H1 (cell line): ENCODE measurements around the gene DPYSL3. TPM values are rescaled to one million over a fixed set of nuclear protein-coding genes. Genes with fewer than 3 reads are reported as not detected.
A peak's percentile ranks its signal among the peaks of the same experiment; 100 is the strongest.

Experiments
- CTCF ChIA-PET: fragments of 300-600 bp; sonication (Branson Sonifier 250); formaldehyde crosslinking; loops from one replicate; lab custom pipeline; 2021; ENCODE audit not compliant: partially characterized antibody; lab: Charles Lee
- POLR2A ChIA-PET: fragments of 300-600 bp; sonication (Branson Sonifier 250); formaldehyde crosslinking; loops from one replicate; lab custom pipeline; 2021; ENCODE audit warnings: inconsistent platforms; ENCODE audit not compliant: partially characterized antibody; lab: Charles Lee
- DNase-seq, 2 experiments: peaks; one replicate each; pipeline versions ENCODE4 v3.0.0 to v3.0.0-alpha.2; 2010 to 2022; ENCODE audit warnings: low spot score in 2 of 2, low read depth in 1 of 2, mixed read lengths in 1 of 2
- FAIRE-seq: peaks from 2 replicates; lab custom pipeline; 2011; peaks lifted over from hg19 to GRCh38; lab: Jason Lieb, UNC
- H2AFZ ChIP-seq: 2 replicates; pipeline ENCODE4 v1.8.1; 2012; ENCODE audit warnings: low read length, inconsistent platforms
- H2AK5ac ChIP-seq: 2 replicates; pipeline ENCODE4 v1.6.1; 2013; ENCODE audit warnings: low read depth, low read length
- H2BK120ac ChIP-seq: replicated peaks from 2 replicates; pipeline ENCODE3; 2013; ENCODE audit warnings: low read depth, low read length, inconsistent platforms
- H2BK12ac ChIP-seq: 2 replicates; pipeline ENCODE4 v1.6.1; 2013; ENCODE audit warnings: low read depth, low read length
- H2BK15ac ChIP-seq: 2 replicates; pipeline ENCODE4 v1.6.1; 2013; ENCODE audit warnings: low read length
- H2BK20ac ChIP-seq: 2 replicates; pipeline ENCODE4 v1.6.1; 2013; ENCODE audit warnings: low read length
- H2BK5ac ChIP-seq: 2 replicates; pipeline ENCODE4 v1.6.1; 2013; ENCODE audit warnings: low read depth, low read length
- H3K14ac ChIP-seq: 2 replicates; pipeline ENCODE4 v1.6.1; 2013; ENCODE audit warnings: inconsistent platforms; ENCODE audit not compliant: insufficient read length
- H3K18ac ChIP-seq: 2 replicates; pipeline ENCODE4 v1.6.1; 2013; ENCODE audit warnings: low read length; ENCODE audit errors: extremely low read depth
- H3K23ac ChIP-seq: 2 replicates; pipeline ENCODE4 v1.6.1; 2013; ENCODE audit warnings: inconsistent platforms; ENCODE audit not compliant: insufficient read length
- H3K23me2 ChIP-seq: 2 replicates; pipeline ENCODE4 v1.6.1; 2013; ENCODE audit warnings: low read depth, low read length
- H3K27ac ChIP-seq: 2 replicates; pipeline ENCODE4 v1.6.1; 2011; ENCODE audit warnings: low read depth, low read length, inconsistent platforms
- H3K27me3 ChIP-seq, 4 experiments: replicated peaks in 1 of 4; 1 replicate in 1 of 4; 2 replicates in 3 of 4; pipeline versions ENCODE4 v1.6.1 to v1.8.1; 2011 to 2013; ENCODE audit warnings: low read length in 3 of 4, mild to moderate bottlenecking in 3 of 4, inconsistent platforms in 2 of 4, mixed read lengths in 2 of 4, moderate library complexity in 1 of 4; ENCODE audit not compliant: control insufficient read depth in 3 of 4, insufficient read depth in 3 of 4; ENCODE audit errors: extremely low read depth in 1 of 4
- H3K36me3 ChIP-seq, 4 experiments: 2 replicates each; pipeline versions ENCODE4 v1.6.1 to v1.8.1; 2011 to 2013; ENCODE audit warnings: mild to moderate bottlenecking in 4 of 4, low read length in 3 of 4, moderate library complexity in 2 of 4, control low read depth in 1 of 4, inconsistent platforms in 1 of 4; ENCODE audit not compliant: insufficient read depth in 4 of 4, control insufficient read depth in 2 of 4
- H3K4ac ChIP-seq: replicated peaks from 2 replicates; pipeline ENCODE3; 2013; ENCODE audit warnings: low read length, low read depth, mixed read lengths, inconsistent platforms; ENCODE audit not compliant: insufficient read length
- H3K4me1 ChIP-seq, 4 experiments: replicated peaks in 1 of 4; 1 replicate in 1 of 4; 2 replicates in 3 of 4; pipeline versions ENCODE4 v1.6.1 to v1.8.1; 2011 to 2013; ENCODE audit warnings: low read length in 3 of 4, inconsistent platforms in 2 of 4, mixed read lengths in 1 of 4; ENCODE audit not compliant: insufficient read depth in 4 of 4, control insufficient read depth in 3 of 4
- H3K4me2 ChIP-seq, 2 experiments: 2 replicates each; pipeline versions ENCODE4 v1.6.1 to v1.8.1; 2011 to 2013; ENCODE audit warnings: low read depth in 2 of 2, low read length in 2 of 2, control low read depth in 1 of 2, inconsistent platforms in 1 of 2, mild to moderate bottlenecking in 1 of 2; ENCODE audit not compliant: insufficient read depth in 1 of 2
- H3K4me3 ChIP-seq, 4 experiments: fragments of 200-600, 300-600 bp in 1 of 4; sonication (generic), shearing (Covaris generic), sonication (Bioruptor Twin) in 1 of 4; 2 replicates each; pipeline versions ENCODE4 v1.5.1 to v1.8.1; 2011 to 2016; ENCODE audit warnings: low read length in 4 of 4, low read depth in 3 of 4, control low read depth in 2 of 4, inconsistent platforms in 2 of 4, mild to moderate bottlenecking in 2 of 4, mixed read lengths in 1 of 4, moderate library complexity in 1 of 4; ENCODE audit not compliant: insufficient read depth in 2 of 4; ENCODE audit errors: extremely low read depth in 1 of 4
- H3K56ac ChIP-seq: replicated peaks from 2 replicates; pipeline ENCODE3; 2013; ENCODE audit warnings: low read depth, mild to moderate bottlenecking, mixed read lengths, low read length, inconsistent platforms; ENCODE audit not compliant: insufficient read length
- H3K79me1 ChIP-seq: 2 replicates; pipeline ENCODE4 v1.6.1; 2013; ENCODE audit warnings: low read depth, low read length, control low read depth
- H3K79me2 ChIP-seq, 2 experiments: 2 replicates each; pipeline versions ENCODE4 v1.6.1 to v1.8.1; 2012 to 2013; ENCODE audit warnings: low read length in 2 of 2, mild to moderate bottlenecking in 2 of 2, inconsistent platforms in 1 of 2; ENCODE audit not compliant: insufficient read depth in 2 of 2, control insufficient read depth in 1 of 2
- H3K9ac ChIP-seq, 4 experiments: replicated peaks in 1 of 4; 1 replicate in 1 of 4; 2 replicates in 3 of 4; pipeline versions ENCODE4 v1.6.1 to v1.8.1; 2011 to 2013; ENCODE audit warnings: low read depth in 3 of 4, low read length in 3 of 4, control low read depth in 2 of 4, mild to moderate bottlenecking in 2 of 4, moderate library complexity in 2 of 4, inconsistent platforms in 1 of 4; ENCODE audit errors: extremely low read depth in 1 of 4
- H3K9me3 ChIP-seq, 2 experiments: 2 replicates each; pipeline versions ENCODE4 v1.6.1 to v1.8.1; 2012 to 2013; ENCODE audit warnings: mild to moderate bottlenecking in 2 of 2, moderate library complexity in 2 of 2, control low read depth in 1 of 2, inconsistent platforms in 1 of 2, low read depth in 1 of 2, low read length in 1 of 2, mixed read lengths in 1 of 2; ENCODE audit not compliant: insufficient read depth in 2 of 2
- H4K20me1 ChIP-seq, 2 experiments: replicated peaks in 1 of 2; 2 replicates each; pipeline versions ENCODE3 to v1.8.1; 2011 to 2013; ENCODE audit warnings: inconsistent platforms in 2 of 2, low read length in 2 of 2, mild to moderate bottlenecking in 1 of 2; ENCODE audit not compliant: insufficient read depth in 2 of 2, control insufficient read depth in 1 of 2
- H4K5ac ChIP-seq: 2 replicates; pipeline ENCODE4 v1.6.1; 2013; ENCODE audit warnings: low read length, low read depth, mixed read lengths, inconsistent platforms; ENCODE audit not compliant: insufficient read length
- H4K8ac ChIP-seq: 2 replicates; pipeline ENCODE4 v1.8.0; 2013; ENCODE audit warnings: mild to moderate bottlenecking, moderate library complexity, low read length, inconsistent platforms; ENCODE audit not compliant: insufficient read depth; ENCODE audit errors: extremely low read depth
- H4K91ac ChIP-seq: replicated peaks from 2 replicates; pipeline ENCODE3; 2013; ENCODE audit warnings: low read length, mixed read lengths, inconsistent platforms; ENCODE audit not compliant: insufficient read length
- CEBPB ChIP-seq: IDR thresholded peaks from 2 replicates; pipeline ENCODE4 v1.6.1; 2012; ENCODE audit warnings: low read depth, low read length
- CTBP2 ChIP-seq: IDR thresholded peaks from 2 replicates; pipeline ENCODE4 v1.7.0; 2011; ENCODE audit warnings: borderline replicate concordance, mild to moderate bottlenecking, moderate library complexity, mixed read lengths, low read length; ENCODE audit not compliant: insufficient read depth, insufficient read length
- JUND ChIP-seq: IDR thresholded peaks from 2 replicates; pipeline ENCODE4 v1.6.1; 2011; ENCODE audit warnings: mild to moderate bottlenecking, improper control_type of control experiment, low read length
- POLR2AphosphoS5 ChIP-seq: IDR thresholded peaks from 2 replicates; pipeline ENCODE4 v1.6.1; 2011; ENCODE audit warnings: low read depth, low read length
- POU5F1 ChIP-seq: IDR thresholded peaks from 2 replicates; pipeline ENCODE4 v1.6.1; 2011; ENCODE audit warnings: low read depth, mild to moderate bottlenecking, low read length, moderate library complexity
- RFX5 ChIP-seq: IDR thresholded peaks from 2 replicates; pipeline ENCODE4 v1.6.1; 2011; ENCODE audit warnings: low read depth, low read length, improper control_type of control experiment, borderline replicate concordance
- SIN3A ChIP-seq, 2 experiments: IDR thresholded peaks in 1 of 2; conservative IDR thresholded peaks in 1 of 2; 2 replicates each; pipeline ENCODE4 v1.6.1; 2011 to 2012; ENCODE audit warnings: low read length in 2 of 2, improper control_type of control experiment in 1 of 2, low read depth in 1 of 2, mild to moderate bottlenecking in 1 of 2
- SIRT6 ChIP-seq: IDR thresholded peaks from one replicate; pipeline ENCODE4 v1.7.1; 2012; ENCODE audit warnings: low read length, inconsistent platforms
- SIX5 ChIP-seq: IDR thresholded peaks from 2 replicates; pipeline ENCODE4 v1.6.1; 2011; ENCODE audit warnings: mild to moderate bottlenecking, low read depth, low read length
- USF2 ChIP-seq: IDR thresholded peaks from 2 replicates; pipeline ENCODE4 v1.6.1; 2011; ENCODE audit warnings: low read length, improper control_type of control experiment
- WGBS, 2 experiments: shearing (Covaris generic) in 1 of 2; methylation state at CpG; one replicate each; pipeline versions ENCODE4 v1.1.6 to v1.1.7; 2013 to 2015; ENCODE audit warnings: low lambda C conversion rate in 2 of 2, mixed read lengths in 2 of 2, inconsistent platforms in 1 of 2, low coverage in 1 of 2, missing lambda C conversion rate in 1 of 2; ENCODE audit not compliant: insufficient replicate concordance in 2 of 2, insufficient coverage in 1 of 2, insufficient read length in 1 of 2; ENCODE audit errors: extremely low coverage in 1 of 2, missing lambda C conversion rate in 1 of 2; 5-methylcytosine and 5-hydroxymethylcytosine counted together
- polyA plus RNA-seq, 7 experiments: library from polyadenylated mRNA; depleted of rRNA in 3 of 7; stranded (reverse) in 5 of 7; unstranded in 2 of 7; fragments of >200 nt in 5 of 7; fragments of 200-250 nt in 2 of 7; gene quantifications; 1 replicate in 5 of 7; 2 replicates in 1 of 7; 4 replicates in 1 of 7; pipeline versions ENCODE4 v1.2.1 to v1.2.3, GENCODE V29; 2011 to 2013; ENCODE audit warnings: missing spikeins in 2 of 7, mixed read lengths in 2 of 7
- total RNA-seq: library from RNA; stranded (reverse); fragmentation: NEBNext Ultra II Directional; extraction: Animal tissue kit (Norgen Biotek cat#: 25700); gene quantifications from 2 replicates; pipeline ENCODE4 v1.2.1, GENCODE V29; 2021

The DPYSL3 gene
- total and polyA plus RNA-seq, 2 of the 8 experiments (the other 6 are each of a cell fraction or from before 2014, with no cell fraction given) = 268 to 387 TPM

- Histone ChIP-seq H3K18ac (no peak overlapping the region), H3K4me1 (peaks cover 5 to 17% (median 9%) of the 10 kb centered on the region in 4 experiments; a peak in 6 of 7 replicates), H3K4me3 (no peak overlapping the region), H3K14ac (no peak overlapping the region), H3K27me3 (peaks cover 0 to 1% (median 0%) of the 10 kb centered on the region in 4 experiments; a peak in 1 of 7 replicates), H2BK5ac (no peak overlapping the region), H3K9ac (no peak overlapping the region), H3K27ac (0 out of 2 replicates have a peak overlapping the region, but pooled peaks have one; percentile 29), H4K91ac (no peak overlapping the region), H3K9me3 (no peaks in the 10 kb centered on the region), H3K4ac (no peak overlapping the region), H4K20me1 (peaks cover 28 to 31% of the 10 kb centered on the region in 2 experiments), H4K8ac (no peak overlapping the region), H3K23me2 (no peaks in the 10 kb centered on the region), H3K79me2 (peaks cover 41 to 99% of the 10 kb centered on the region in 2 experiments), H2AFZ (no peak overlapping the region), H2BK120ac (no peak overlapping the region), H3K79me1 (peaks cover 9% of the 10 kb centered on the region), H2BK15ac (no peak overlapping the region), H3K56ac (no peak overlapping the region), H2BK12ac (no peak overlapping the region), H2BK20ac (no peak overlapping the region), H3K36me3 (peaks cover 8 to 57% (median 23%) of the 10 kb centered on the region in 4 experiments; a peak in 7 of 8 replicates), H4K5ac (no peak overlapping the region), H2AK5ac (no peak overlapping the region), H3K23ac (no peak overlapping the region), H3K4me2 (no peak overlapping the region)
- DNase-seq (no peak), FAIRE-seq (no peak)
- 90% methylated on average over 1 of the region's 1 CpG; no CpG with 5 or more reads in 1 of the 2 experiments for WGBS, 2 experiments
- ChIA-PET POLR2A (interaction anchor here (1.8 to 3.3 kb wide), 2 partner anchors 12 to 15 kb away, joined by 4 to 10 read pairs; no protein-coding TSS in a partner anchor), CTCF (interaction anchor here (0.9 kb wide), 1 partner anchor 145 kb away, joined by 4 read pairs; no protein-coding TSS in a partner anchor)
- TF ChIP-seq SIRT6 = no peak
- TF ChIP-seq SIX5 = no peak
- no peak for TF ChIP-seq CTBP2
- no peak for TF ChIP-seq POLR2AphosphoS5
- no peak for TF ChIP-seq JUND
- TF ChIP-seq USF2 = no peak
- TF ChIP-seq POU5F1 = no peak
- TF ChIP-seq SIN3A (conservative IDR thresholded peaks at IDR 0.05 in 1 of 2, IDR thresholded peaks at IDR 0.05 in 1 of 2; ENCODE audit: low read depth in 1 of 2, low read length in 2 of 2) = no peak
- TF ChIP-seq RFX5 = no peak
- TF ChIP-seq CEBPB = no peak
Measured at GRCh38 chr5:147427521-147428401, 82.1 kb downstream of the DPYSL3 start.
